A673 (cell line): ENCODE measurements around the gene GPR68. TPM values are rescaled to one million over a fixed set of nuclear protein-coding genes. Genes with fewer than 3 reads are reported as not detected.
"Not testable (repeated sequence)": the region's sequence is repeated elsewhere in the genome, so short reads cannot be mapped to it uniquely, and the experiment has no call there.

Source experiments
- BruUV-seq: library from RNA; stranded (reverse); fragments of 400-500 nt; replicated peaks from 2 replicates; lab custom pipeline; 2021; lab: Mats Ljungman, UMichigan
- CTCF ChIA-PET: fragments of 300-600 bp; sonication (Branson Sonifier 250); formaldehyde crosslinking; loops from one replicate; lab custom pipeline; 2022; ENCODE audit warnings: antibody characterized with exemption; lab: Charles Lee
- POLR2A ChIA-PET: fragments of 300-600 bp; sonication (Branson Sonifier 250); formaldehyde crosslinking; loops from one replicate; lab custom pipeline; 2022; ENCODE audit warnings: antibody characterized with exemption; ENCODE audit not compliant: low non-redundant PET; lab: Charles Lee
- DNase-seq: peaks from one replicate; pipeline ENCODE4 v3.0.0-alpha.2; 2015; ENCODE audit warnings: low spot score
- H3K27ac ChIP-seq: fragments of 200-600 bp; sonication (generic); 2 replicates; pipeline ENCODE4 v1.5.1; 2016; ENCODE audit warnings: mixed run types, low read depth, mild to moderate bottlenecking, mixed read lengths, antibody characterized with exemption, low read length; ENCODE audit not compliant: poor library complexity, severe bottlenecking
- H3K27me3 ChIP-seq: fragments of 200-600 bp; sonication (generic); replicated peaks from 2 replicates; pipeline ENCODE4 v1.6.1; 2017; ENCODE audit warnings: mixed run types, low read depth, mild to moderate bottlenecking, mixed read lengths, antibody characterized with exemption, low read length; ENCODE audit not compliant: insufficient read depth, poor library complexity
- H3K36me3 ChIP-seq: fragments of 200-600 bp; sonication (generic); 2 replicates; pipeline ENCODE4 v1.6.1; 2016; ENCODE audit warnings: mixed run types, mild to moderate bottlenecking, mixed read lengths, antibody characterized with exemption, low read length; ENCODE audit not compliant: insufficient read depth, poor library complexity, severe bottlenecking
- H3K4me1 ChIP-seq: fragments of 200-600 bp; sonication (generic); 2 replicates; pipeline ENCODE4 v1.6.1; 2017; ENCODE audit warnings: mixed run types, mild to moderate bottlenecking, mixed read lengths, antibody characterized with exemption, low read length; ENCODE audit not compliant: insufficient read depth, poor library complexity, severe bottlenecking
- H3K4me3 ChIP-seq: fragments of 200-600 bp; sonication (generic); 2 replicates; pipeline ENCODE4 v1.5.1; 2016; ENCODE audit warnings: low read depth, mixed run types, mild to moderate bottlenecking, mixed read lengths, low read length; ENCODE audit not compliant: poor library complexity, severe bottlenecking
- H3K9me3 ChIP-seq: fragments of 200-600 bp; sonication (generic); 2 replicates; pipeline ENCODE4 v1.6.1; 2016; ENCODE audit warnings: mixed run types, low read depth, mild to moderate bottlenecking, mixed read lengths, antibody characterized with exemption, low read length; ENCODE audit not compliant: poor library complexity, severe bottlenecking
- CTCF ChIP-seq: fragments of 300-800, 200-600 bp; sonication (generic); conservative IDR thresholded peaks from 2 replicates; pipeline ENCODE4 v1.5.1; 2017; ENCODE audit warnings: low read depth, mild to moderate bottlenecking, antibody characterized with exemption, low read length, moderate library complexity, mixed read lengths
- EZH2 ChIP-seq: fragments of 200-600 bp; sonication (generic); IDR thresholded peaks from 2 replicates; pipeline ENCODE4 v1.6.1; 2017; ENCODE audit warnings: borderline replicate concordance, low read depth, mild to moderate bottlenecking, mixed read lengths, antibody characterized with exemption, low read length; ENCODE audit not compliant: poor library complexity, severe bottlenecking
- intact Hi-C: fragments of 100-400 bp; cut with micrococcal nuclease; formaldehyde crosslinking; loops from one replicate; pipeline ENCODE4 v1.10.0; 2022; ENCODE audit not compliant: unreplicated experiment
- total RNA-seq: library from RNA; stranded (reverse); gene quantifications from 2 replicates; pipeline ENCODE4 v1.2.3, GENCODE V29; 2021

Gene GPR68
- total RNA-seq, 1 experiment from 2014 or later: 0.30 TPM

- no peaks in the 10 kb centered on the region for H3K9me3 ChIP-seq
- no peaks in the 10 kb centered on the region for H3K27me3 ChIP-seq
- ChIA-PET POLR2A (no interaction called here), CTCF (no interaction called here)
- intact Hi-C loops: no loop called here
- no peak for TF ChIP-seq CTCF
- no peak for TF ChIP-seq EZH2
- H3K4me3 ChIP-seq: no peak overlapping the region
- H3K4me1 ChIP-seq: no peaks in the 10 kb centered on the region
- H3K27ac ChIP-seq: no peak overlapping the region
- no TSS peak for BruUV-seq
- no peak for DNase-seq
- peaks cover 10% of the 10 kb centered on the region for H3K36me3 ChIP-seq
Measured at GRCh38 chr14:91270188-91270587, 25.7 kb upstream of the GPR68 start.

- ChIA-PET POLR2A (no interaction called here), CTCF (no interaction called here)
- TF ChIP-seq EZH2: no peak
- no peak for TF ChIP-seq CTCF
- no TSS peak for BruUV-seq
- Histone ChIP-seq H3K27me3 (no peaks in the 10 kb centered on the region), H3K36me3 (peaks cover 10% of the 10 kb centered on the region), H3K9me3 (no peaks in the 10 kb centered on the region), H3K4me3 (no peak overlapping the region), H3K4me1 (no peaks in the 10 kb centered on the region), H3K27ac (no peak overlapping the region)
- intact Hi-C loops: no loop called here
- no peak for DNase-seq
Measured at GRCh38 chr14:91269076-91269991, 24.8 kb upstream of the GPR68 start.

GRCh38 chr14:91267965-91268437 lies 23.5 kb upstream of the GPR68 start:
- DNase-seq: no peak
- CTCF ChIA-PET: no interaction called here
- BruUV-seq: no TSS peak
- no peaks in the 10 kb centered on the region for H3K9me3 ChIP-seq
- peaks cover 7% of the 10 kb centered on the region for H3K36me3 ChIP-seq
- H3K4me1 ChIP-seq: no peaks in the 10 kb centered on the region
- intact Hi-C loops: no loop called here
- no peak overlapping the region for H3K4me3 ChIP-seq
- no peak overlapping the region for H3K27ac ChIP-seq
- TF ChIP-seq CTCF: no peak
- no peak for TF ChIP-seq EZH2
- POLR2A ChIA-PET: no interaction called here
- no peaks in the 10 kb centered on the region for H3K27me3 ChIP-seq

GRCh38 chr14:91266276-91266675 lies 21.8 kb upstream of the GPR68 start:
- H3K27me3 ChIP-seq, CTCF ChIA-PET, H3K9me3 ChIP-seq, intact Hi-C loops, DNase-seq, POLR2A ChIA-PET, H3K27ac ChIP-seq, H3K4me1 ChIP-seq, H3K4me3 ChIP-seq, BruUV-seq, H3K36me3 ChIP-seq: not testable (repeated sequence)
